Measurements from ENCODE around the gene DCP1A. TPM values are rescaled to one million over a fixed set of nuclear protein-coding genes. Genes with fewer than 3 reads are reported as not detected.
A peak's percentile ranks its signal among the peaks of the same experiment; 100 is the strongest.
"Not testable (repeated sequence)": the region's sequence is repeated elsewhere in the genome, so short reads cannot be mapped to it uniquely, and the experiment has no call there.

DCP1A gene
- 17.6 TPM for total RNA-seq

DNA sequence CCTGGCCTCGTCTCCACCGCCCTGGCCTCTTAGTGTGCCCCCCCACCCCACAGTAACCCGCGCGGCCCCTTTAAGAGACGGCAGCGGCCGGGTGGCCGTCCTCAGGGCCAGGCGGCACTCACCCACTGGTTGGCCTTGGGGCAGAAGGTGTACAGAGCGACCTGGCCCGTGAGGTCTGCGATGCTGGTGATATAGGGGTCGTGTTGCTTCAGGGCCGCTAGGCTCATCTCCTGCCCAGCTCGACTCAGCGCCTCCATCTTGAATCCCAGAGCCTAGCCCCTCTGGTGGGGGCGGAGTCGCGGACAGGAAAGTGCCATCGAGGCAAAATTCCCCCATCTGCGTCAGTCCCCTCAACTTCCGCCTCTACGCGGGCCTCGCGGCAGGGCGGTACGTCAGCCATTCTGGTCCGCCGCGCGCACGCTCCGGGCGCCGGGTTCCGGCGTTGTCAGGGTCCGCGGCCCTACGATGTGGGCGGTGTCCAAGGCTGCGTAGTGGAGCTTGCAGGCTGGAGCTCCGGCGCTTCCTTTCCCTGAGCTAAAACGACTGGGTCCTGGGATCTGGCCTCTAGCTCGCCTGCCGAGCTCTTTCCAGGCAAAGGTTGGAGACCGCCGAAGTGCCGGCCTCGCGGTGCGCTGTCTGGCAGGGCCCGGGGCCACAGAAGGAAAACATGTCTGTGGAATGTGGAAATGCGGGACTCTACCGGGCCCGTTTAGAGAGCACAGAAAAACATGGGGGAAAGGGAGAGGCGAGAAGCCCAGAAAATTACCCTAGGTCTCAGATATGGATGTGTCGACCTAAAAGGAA is at the start of gene DCP1A:
Gene DCP1A (minus strand): TSS at position 283 of the 804 bp plus-strand sequence. CDS start 26 bp downstream, at position 257.
- DNase-seq = peak; percentile 99

DNA sequence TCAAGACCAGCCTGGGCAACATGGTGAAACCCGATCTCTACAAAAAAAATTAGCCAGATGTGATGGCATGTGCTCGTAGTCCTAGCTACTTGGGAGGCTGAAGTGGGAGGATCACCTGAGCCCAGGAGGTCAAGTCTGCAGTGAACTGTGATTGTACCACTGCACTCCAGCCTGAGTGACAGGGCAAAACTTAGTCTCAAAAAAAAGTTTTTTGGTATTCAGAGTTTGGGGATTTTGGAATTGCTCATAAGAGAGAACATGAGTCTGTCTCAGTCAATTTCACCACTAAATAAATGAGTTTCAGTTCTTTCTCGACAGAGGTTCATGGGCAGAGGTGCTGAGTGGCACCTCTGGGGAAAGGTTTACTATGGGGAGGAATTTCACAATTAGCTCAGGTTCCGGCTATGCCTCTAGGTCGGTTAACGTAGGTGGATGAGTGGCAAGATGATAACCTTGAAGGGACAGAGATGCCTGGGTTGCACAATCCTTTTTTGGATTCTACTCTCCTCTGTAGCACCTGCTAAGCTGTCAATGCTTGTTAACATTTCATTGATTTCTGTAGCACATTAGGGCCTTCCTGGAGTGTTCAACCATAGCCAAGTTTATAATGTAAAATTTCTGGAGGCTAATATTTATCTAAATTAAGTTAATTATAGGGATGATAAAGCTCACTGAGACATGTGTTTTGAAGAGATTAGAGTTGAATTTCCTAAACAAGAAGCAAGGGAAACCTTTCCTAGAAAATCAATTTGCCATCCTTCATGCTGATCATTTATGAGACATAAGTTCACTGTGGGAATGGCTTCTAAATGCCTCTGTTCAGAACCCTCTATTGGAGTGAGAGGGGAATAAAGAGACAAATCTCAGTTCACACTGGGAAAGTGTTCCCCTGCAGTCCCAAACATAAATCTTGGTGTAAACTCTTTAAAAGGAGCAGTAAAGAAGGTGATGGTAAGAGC is 37.4 kb upstream of the DCP1A start:
- no peak for DNase-seq

DNA sequence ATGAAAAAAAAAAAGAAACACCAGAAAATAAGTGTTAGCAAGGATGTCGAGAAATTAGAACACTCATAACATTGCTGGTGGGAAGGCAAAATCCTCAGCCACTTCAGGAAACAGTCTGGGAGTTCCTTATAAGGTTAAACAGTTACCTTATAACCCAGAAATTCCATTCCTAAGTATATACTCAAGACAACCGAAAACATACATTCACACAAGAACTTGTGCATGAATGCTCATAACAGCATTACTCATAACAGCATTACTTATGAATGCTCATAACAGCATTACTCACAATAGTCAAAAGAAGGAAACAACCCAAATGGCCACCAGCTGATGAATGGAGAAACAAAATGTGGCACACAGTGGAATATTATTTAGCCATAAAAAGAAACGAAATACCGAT is 34.8 kb upstream of the DCP1A start:
- DNase-seq = no peak

DNA sequence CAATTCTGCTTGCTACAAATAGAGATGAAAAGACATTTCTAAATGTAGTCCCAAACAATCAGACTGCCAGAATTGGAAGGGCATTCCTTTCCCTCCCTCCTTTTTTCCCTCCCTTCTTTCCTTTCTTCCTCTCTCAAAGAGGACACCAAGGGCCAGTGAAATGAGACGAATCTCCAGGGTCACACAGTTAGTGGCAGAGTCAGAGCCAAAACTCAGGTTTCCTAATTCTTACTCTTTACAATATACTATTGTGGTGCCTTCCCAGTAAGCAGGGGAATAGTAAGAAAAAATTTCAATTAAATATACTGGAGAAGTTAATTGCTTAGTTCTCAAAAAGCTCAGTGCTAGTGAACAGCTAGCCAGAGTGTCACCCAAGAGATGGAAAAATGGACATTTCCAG is 33.0 kb upstream of the DCP1A start:
- DNase-seq = no peak

DNA sequence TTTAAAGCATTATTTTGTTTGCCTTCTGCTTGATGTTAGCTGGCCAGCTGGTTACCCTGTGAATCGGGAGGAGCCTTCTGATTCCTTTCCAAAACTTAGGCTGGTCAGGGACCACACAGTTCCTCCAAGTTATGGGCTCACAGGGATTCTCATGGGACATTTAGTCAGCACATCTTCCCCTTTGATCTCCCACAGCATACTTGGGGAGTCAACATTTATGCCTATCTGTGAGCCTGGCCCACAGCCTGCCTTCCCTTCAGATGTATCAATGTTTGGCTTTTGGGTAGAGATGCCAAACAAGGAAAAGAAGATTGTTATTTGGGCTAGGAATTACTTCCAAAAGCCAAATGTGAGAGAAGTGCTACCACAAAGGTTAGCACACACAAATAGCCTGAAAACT is 32.6 kb upstream of the DCP1A start:
- no peak for DNase-seq

DNA sequence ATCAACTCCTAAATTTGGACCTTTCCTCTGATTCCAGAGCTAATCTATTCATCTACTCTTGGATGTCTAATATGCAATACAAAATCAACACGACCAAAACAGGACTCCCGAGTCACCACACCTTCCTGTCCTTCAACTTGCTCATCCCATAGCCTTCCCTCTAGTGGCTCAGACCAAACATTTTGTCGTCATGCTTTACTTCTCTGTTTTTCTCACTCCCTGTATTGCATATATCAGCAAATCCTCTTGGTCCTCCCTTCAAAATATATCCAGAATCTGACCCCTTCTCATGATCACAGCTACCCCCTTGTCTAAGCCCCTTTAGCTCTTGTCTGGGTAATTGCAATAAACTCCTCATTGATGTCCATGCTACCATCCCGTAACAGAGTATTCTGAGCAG is 30.5 kb upstream of the DCP1A start:
- no peak for DNase-seq

DNA sequence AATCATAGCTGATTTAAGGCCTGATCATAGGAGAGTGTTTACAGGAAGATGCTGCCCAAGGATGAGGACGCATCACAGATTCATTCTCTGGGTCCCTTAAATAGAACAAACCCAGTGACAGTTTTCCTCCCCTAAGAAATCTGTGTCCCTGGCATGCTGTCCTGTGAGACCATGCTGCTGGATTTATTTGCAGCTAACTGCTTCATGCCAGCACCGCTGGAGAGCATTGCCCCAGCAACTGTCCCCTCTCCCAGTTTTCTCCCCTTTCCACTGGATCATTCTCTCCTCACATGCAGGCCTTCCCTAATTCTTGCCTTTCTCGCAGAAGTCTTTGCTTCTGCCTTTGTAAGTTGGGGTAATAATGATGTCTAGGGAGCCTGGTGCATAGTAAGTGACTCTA is 29.3 kb upstream of the DCP1A start:
- DNase-seq = no peak

DNA sequence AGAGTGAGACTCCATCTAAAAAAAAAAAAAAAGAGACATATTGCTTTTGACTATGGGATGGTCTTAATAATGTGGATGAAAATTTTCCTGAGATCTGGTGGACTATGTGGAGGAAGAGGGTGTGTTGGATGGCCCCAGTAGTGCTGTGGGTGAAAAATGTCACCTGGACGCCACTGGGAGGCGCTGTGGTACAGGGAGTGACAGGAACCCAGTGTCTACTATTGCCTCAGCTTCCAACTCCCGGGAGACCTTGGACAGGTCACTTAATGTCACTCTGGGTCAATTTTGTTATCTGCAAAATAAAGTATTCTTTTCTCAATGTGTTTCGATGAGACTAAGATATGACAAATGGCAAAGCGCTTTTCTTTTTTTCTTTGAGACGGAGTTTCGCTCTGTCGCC is 27.7 kb upstream of the DCP1A start:
- peak; percentile 5 for DNase-seq

DNA sequence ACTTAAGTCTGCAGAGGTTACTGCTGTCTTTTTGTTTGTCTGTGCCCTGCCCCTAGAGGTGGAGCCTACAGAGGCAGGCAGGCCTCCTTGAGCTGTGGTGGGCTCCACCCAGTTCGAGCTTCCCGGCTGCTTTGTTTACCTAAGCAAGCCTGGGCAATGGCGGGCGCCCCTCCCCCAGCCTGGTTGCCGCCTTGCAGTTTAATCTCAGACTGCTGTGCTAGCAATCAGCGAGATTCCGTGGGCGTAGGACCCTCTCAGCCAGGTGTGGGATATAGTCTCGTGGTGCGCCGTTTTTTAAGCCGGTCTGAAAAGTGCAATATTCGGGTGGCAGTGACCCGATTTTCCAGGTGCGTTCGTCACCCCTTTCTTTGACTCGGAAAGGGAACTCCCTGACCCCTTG is 23.4 kb upstream of the DCP1A start:
- DNase-seq = not testable (repeated sequence)

DNA sequence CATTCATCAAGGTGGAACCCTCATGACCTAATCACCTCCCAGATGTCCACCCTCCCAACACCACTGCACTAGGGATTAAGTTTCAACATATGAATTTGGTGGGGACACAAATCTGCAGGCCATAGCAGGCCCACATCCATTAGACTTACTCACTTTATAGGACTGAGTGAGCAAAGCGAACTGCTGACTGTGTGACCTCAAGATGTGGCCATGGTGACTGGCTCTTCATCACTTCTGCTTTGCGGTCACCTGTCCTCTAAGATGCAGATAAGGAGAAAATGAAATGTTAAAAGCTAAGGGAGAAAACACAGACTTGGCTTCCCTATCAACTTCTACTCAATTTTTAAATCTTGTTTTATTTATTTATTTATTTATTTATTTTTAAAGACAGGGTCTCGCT is 14.5 kb upstream of the DCP1A start:
- no peak for DNase-seq

DNA sequence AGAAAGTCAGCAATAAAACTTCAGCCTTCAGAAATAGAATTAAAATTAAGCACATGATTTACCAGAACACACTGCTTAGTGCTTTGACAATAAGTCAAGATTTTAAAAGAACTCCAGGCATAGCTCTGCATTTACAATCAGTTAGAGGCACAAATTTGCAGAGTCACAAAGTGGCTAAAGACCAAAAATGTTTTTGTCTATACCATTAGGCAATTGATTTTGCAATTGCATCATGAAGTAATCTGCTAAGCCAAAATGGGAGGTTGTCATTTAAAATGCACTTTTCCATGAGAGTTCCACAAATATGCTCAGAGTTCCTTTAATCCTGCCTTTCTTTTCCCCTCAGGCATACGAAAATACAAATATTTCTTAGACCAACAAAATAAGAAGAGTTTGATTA is 10.1 kb upstream of the DCP1A start:
- DNase-seq = no peak

DNA sequence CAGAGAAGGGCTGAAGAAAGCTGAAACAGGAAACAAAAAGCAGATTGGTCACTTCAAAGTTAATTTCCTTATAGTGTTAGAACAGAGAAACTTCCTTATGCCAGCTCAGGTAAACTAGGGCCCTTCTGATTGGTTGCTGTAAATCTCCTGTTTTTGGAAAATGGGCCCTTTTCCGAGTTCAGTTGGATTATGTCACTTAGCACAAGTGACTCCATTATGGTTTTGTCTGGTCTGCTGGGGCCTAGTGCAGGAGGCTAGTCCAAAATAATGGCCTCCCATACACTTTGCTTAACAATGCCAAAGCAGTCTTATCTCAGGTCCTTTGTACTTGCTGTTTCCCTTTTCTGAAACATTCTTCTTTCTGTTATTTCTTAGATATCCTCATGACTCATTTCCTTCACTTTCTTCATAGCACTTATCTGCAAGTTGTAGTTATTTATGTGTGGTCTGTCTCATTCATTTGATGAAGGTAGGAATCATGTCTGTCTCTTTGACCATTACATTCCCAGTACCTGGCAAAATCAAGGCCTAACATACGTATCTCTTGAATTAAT is 7.7 kb upstream of the DCP1A start:
- no peak for DNase-seq

DNA sequence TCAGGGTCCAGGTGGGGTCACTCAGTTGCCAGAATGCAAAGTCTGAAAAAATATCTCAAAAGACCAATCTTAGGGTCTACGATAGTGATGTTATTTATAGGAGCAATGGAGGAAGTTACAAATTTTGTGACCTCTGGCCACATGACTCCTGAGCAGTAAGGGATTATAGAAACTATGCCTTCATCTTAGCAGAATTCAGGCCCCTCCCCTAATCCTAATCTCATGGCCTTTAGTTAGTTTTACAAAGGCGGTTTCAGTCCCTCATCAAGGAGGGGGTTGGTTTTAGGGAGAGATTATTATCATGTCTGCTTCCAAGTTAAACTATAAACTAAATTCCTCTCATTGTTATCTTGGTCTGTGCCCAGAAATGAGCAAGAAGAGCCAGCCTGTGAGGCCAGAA is 5.9 kb upstream of the DCP1A start:
- DNase-seq = no peak

DNA sequence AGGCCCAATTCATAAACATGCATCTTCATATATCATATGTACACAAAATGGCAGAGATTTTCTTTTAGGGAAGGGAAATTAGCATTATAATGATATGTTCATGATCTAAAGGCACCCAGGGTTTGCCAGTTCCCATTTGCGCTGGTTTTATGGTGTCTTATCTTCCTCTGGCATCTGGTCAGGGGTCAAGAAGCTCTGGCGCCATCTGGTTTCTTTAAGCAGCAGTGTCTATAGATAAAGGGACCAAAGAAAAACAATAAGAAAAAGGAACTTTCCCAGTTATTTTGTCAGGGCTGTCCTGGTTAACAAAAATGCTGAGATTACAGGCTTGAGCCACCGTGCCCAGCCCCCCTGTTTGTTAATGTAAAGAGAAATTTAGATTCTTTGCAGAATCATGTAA is 3.3 kb upstream of the DCP1A start:
- peak; percentile 9 for DNase-seq

DNA sequence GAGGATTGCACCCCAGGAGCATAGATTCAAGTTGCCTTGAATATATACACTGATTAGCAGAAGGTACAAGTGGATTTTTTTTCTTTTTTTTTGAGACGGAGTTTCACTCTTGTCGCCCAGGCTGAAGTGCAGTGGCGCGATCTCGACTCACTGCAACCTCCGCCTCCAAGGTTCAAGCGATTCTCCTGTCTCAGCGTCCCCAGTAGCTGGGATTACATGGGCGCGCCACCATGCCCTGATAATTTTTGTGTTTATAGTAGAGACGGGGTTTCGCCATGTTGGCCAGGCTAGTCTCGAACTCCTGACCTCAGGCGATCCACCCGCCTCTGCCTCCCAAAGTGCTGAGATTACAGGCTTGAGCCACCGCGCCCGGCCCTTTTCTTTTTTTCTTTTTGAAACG is 775 bp upstream of the DCP1A start:
- not testable (repeated sequence) for DNase-seq

DNA sequence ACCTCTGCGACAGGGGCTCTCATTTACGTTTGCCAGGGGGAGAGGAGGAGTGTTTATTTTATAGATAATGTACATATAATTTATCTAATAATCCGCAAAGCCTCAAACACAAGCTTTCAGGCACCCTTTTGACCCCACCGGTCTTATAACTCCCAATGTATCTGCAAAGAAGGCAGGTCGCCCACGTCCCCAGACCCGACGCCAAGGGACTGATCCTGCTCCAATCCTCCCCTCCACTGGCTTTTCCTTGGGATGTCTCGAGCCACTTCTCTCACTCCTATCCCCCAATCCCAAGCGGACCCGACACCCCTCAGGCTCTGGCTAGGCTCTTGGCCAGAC is 452 bp downstream of the DCP1A start:
- no peak for DNase-seq

DNA sequence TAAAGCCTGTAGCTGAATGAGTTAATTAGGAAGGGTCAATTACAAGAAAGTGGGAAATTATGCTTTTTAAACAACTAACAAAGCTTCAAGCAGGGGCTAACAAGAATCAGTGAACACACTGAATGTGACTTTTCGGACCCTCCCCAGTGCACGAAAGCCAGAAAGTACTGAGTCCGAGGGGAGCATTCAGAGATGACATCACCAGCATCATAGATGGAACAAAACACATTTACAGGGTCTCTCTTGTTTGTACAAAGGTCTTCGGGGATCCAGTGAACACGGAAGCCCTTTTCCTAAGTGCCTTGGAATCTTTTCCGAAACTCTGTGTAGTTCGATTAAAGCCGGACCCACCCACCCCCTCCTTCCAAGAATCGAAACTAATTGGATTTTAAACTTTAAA is 829 bp downstream of the DCP1A start:
- DNase-seq = peak; percentile 43

DNA sequence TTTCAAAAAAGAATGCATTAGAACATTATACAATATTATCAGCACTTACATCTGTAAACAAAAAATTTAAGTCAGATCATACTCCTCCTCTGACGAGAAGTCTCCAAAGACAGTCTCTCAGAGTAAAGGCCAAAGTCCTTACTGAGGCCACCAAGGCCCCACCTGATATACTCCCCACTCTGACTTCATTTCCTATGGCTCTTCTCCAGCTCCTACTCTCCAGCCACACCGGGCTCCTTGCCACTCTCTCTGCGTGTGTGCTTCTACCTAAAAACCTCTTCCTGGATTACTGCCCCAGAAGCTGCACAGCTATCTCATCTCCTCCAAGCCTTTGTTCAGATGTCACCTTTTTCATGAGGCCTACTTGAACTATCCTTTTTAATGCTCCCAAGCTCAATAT is 5.0 kb downstream of the DCP1A start:
- no peak for DNase-seq

DNA sequence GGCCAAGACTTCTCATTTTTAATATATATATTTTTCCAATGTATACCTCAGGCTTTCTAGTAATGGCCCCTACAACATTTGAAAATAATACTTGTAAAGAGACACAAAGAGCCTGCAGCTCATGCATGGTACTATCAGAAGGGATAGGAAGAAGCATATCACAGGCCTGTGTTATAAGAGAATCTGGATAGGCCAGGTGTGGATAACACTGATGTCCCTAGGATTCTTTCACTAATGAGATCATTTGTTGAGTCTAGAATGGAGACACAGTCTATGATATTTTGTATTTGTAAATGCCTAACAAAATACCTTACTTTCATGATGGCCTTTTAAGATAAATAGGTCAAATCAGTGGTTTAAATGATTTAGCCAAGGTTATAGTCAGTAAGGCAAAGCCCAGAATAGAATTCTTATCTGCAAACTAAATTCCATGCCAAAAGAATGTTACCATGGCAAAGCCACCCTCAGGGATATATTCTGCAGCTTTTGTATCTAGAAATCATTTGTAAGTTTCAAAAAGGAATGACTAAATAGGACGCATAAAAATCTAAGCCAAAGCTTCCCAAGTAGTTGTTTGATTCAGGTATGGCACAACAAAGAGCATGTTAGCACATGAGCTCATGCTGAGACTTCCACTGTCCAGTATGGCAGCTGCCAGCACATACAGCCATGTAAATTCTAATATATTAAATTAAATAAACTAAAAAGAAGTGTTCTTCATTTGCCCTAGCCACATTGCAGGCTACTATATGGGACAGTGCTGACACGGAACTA is 10.0 kb downstream of the DCP1A start:
- DNase-seq = no peak

DNA sequence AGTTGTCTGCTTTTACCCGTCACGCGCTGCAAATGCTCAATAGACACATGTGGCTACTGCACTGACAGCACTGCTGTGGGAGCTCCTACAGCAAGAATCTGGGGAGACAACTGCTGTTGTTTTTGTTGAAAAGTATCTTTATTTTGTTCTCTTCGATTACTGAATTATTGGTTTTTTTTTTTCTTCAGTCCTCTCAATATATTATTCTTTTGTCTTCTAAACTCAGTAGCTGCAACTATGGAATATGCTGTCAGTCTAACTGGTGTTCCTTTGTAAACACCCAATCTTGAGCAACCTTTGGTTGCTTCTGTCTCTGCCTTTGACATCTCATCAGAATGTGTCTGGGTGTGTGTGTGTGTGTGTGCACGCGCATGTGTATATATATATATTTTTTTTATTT is 12.6 kb downstream of the DCP1A start:
- DNase-seq = no peak

DNA sequence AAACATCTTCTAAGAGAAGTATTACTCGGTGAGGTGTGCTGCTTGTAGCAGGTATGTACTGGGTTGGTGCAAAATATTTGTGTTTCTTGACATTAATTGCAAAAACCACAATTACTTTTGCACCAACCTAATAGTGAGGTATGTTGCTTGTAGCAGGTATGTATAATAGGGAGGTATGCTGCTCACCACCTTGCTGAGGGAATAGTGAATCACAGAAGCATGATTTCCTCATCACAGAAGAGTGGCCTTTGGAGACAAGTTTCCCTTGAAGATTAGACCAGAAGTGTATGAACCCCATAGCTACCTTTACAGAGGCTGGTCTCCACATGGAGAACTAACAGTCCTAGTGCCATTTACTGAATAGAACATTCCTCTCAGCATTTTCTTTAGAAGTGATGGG is 15.5 kb downstream of the DCP1A start:
- DNase-seq = no peak

DNA sequence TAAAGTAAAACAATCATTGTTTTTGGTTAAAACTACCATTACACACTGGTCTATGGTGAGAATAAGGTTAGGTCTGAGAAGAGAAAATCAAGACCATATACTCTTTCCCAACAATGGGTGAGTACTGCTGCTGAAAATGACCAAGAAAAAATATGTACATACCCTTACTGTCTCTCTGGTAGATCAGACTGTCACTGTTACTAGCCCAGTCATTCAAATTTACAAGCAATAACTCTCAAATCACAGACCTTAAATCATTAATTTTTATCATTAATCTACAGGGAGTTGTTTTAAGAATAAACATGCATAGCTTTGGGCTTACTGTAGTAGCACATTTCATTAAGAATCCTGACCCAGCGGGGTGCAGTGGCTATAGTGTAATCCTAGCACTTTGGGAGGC is 17.4 kb downstream of the DCP1A start:
- no peak for DNase-seq

DNA sequence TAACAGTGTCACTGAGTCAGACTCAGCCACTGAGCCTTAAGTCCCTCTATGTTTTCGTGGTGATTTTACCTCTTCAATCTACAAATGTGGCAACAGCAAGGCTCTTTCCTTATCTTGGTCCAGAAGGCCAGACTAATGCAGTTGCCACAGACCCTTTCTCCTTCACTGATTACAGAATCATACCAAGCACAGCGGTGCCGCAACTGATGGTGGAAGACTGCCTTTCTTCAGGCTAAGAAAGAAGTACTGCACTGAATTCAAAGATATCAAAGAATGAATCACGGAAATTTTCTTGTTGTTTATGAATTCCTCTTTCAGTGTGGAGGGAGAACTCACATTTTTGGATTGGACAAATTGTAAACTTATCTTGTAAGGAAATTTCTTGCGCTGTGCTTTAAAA is 18.6 kb downstream of the DCP1A start:
- no peak for DNase-seq
